Endodermal cell (in vitro differentiated cells): ENCODE results near the gene C1orf94. TPM values are rescaled to one million over a fixed set of nuclear protein-coding genes. Genes with fewer than 3 reads are reported as not detected.

Experiments used
- DNase-seq: peaks from one replicate; pipeline ENCODE4 v3.0.0-alpha.2; 2017
- H3K27ac ChIP-seq: 2 replicates; pipeline ENCODE4 v1.5.1; 2013; ENCODE audit warnings: mild to moderate bottlenecking, low read depth, low read length, moderate library complexity
- H3K27me3 ChIP-seq: 2 replicates; pipeline ENCODE4 v1.6.1; 2013; ENCODE audit warnings: mild to moderate bottlenecking, low read length, moderate library complexity; ENCODE audit not compliant: insufficient read depth, control insufficient read depth, poor library complexity, severe bottlenecking
- H3K36me3 ChIP-seq: 2 replicates; pipeline ENCODE4 v1.7.0; 2013; ENCODE audit warnings: mild to moderate bottlenecking, low read length, moderate library complexity; ENCODE audit not compliant: control insufficient read depth, insufficient read depth
- H3K4me1 ChIP-seq: one replicate; pipeline ENCODE4 v1.7.0; 2013; ENCODE audit warnings: low read length; ENCODE audit not compliant: control insufficient read depth, insufficient read depth
- H3K4me3 ChIP-seq: 2 replicates; pipeline ENCODE4 v1.5.1; 2013; ENCODE audit warnings: mild to moderate bottlenecking, low read length, moderate library complexity
- H3K9ac ChIP-seq: 2 replicates; pipeline ENCODE4 v1.6.1; 2013; ENCODE audit warnings: mild to moderate bottlenecking, low read length, moderate library complexity; ENCODE audit not compliant: poor library complexity, severe bottlenecking; ENCODE audit errors: extremely low read depth
- H3K9me3 ChIP-seq: 2 replicates; pipeline ENCODE4 v1.6.1; 2013; ENCODE audit warnings: mild to moderate bottlenecking, low read length, moderate library complexity; ENCODE audit not compliant: control insufficient read depth
- H3K27ac Mint-ChIP-seq: 2 replicates; pipeline ENCODE4 v1.8.0; 2020; ENCODE audit warnings: mixed read lengths
- H3K27me3 Mint-ChIP-seq: 2 replicates; pipeline ENCODE4 v1.8.0; 2021; ENCODE audit warnings: mild to moderate bottlenecking, mixed read lengths; ENCODE audit not compliant: insufficient read depth
- H3K36me3 Mint-ChIP-seq: 2 replicates; pipeline ENCODE4 v1.8.0; 2020; ENCODE audit warnings: low read depth, mixed read lengths
- H3K4me1 Mint-ChIP-seq: 2 replicates; pipeline ENCODE4 v1.8.0; 2020; ENCODE audit warnings: mixed read lengths
- H3K4me3 Mint-ChIP-seq: 2 replicates; pipeline ENCODE4 v1.8.0; 2020; ENCODE audit warnings: mild to moderate bottlenecking, moderate library complexity, mixed read lengths
- H3K9me3 Mint-ChIP-seq: 2 replicates; pipeline ENCODE4 v1.8.0; 2020; ENCODE audit warnings: mild to moderate bottlenecking, mixed read lengths
- CTCF ChIP-seq: fragments of 200-600 bp; sonication (generic); conservative IDR thresholded peaks from 2 replicates; pipeline ENCODE4 v1.5.0; 2021; ENCODE audit warnings: antibody characterized with exemption, mild to moderate bottlenecking
- WGBS, 2 experiments: methylation state at CpG; one replicate each; pipeline versions ENCODE4 v1.1.5 to v1.1.7; 2013; ENCODE audit warnings: missing lambda C conversion rate in 2 of 2, mixed read lengths in 1 of 2; ENCODE audit not compliant: insufficient coverage in 1 of 2, insufficient read length in 1 of 2; 5-methylcytosine and 5-hydroxymethylcytosine counted together
- total RNA-seq, 2 donors: library from RNA; stranded (reverse); fragmentation: NEBNext Ultra II Directional in 1 of 2; extraction: Animal tissue kit (Norgen Biotek cat#: 25700) in 1 of 2; gene quantifications; 2 replicates in 1 of 2; 3 replicates in 1 of 2; pipeline ENCODE4 v1.2.1, GENCODE V29; 2021

The C1orf94 gene
- total RNA-seq, 2 donors from 2014 or later: 0.15 to 0.29 TPM

- Histone ChIP-seq H3K27me3 (peaks cover 26% of the 10 kb centered on the region), H3K36me3 (no peaks in the 10 kb centered on the region), H3K9ac (no peak overlapping the region), H3K27ac (no peak overlapping the region), H3K4me1 (no peaks in the 10 kb centered on the region), H3K9me3 (no peaks in the 10 kb centered on the region), H3K4me3 (no peak overlapping the region)
- Mint-ChIP-seq H3K4me1 (no peaks in the 10 kb centered on the region), H3K36me3 (no peaks in the 10 kb centered on the region), H3K9me3 (no peaks in the 10 kb centered on the region), H3K27ac (no peak overlapping the region), H3K27me3 (peaks cover 75% of the 10 kb centered on the region), H3K4me3 (no peak overlapping the region)
- 88% methylated on average over 1 to 2 of the region's 2 CpGs for WGBS, 2 experiments
- TF ChIP-seq CTCF: no peak
- no peak for DNase-seq
These were observed 20.8 kb upstream of the C1orf94 start for GRCh38 chr1:34155860-34156259.

- H3K9me3 ChIP-seq: no peaks in the 10 kb centered on the region
- Mint-ChIP-seq H3K4me3 (no peak overlapping the region), H3K27ac (no peak overlapping the region), H3K9me3 (no peaks in the 10 kb centered on the region), H3K36me3 (no peaks in the 10 kb centered on the region), H3K27me3 (peaks cover 76% of the 10 kb centered on the region), H3K4me1 (no peaks in the 10 kb centered on the region)
- no peak overlapping the region for H3K4me3 ChIP-seq
- WGBS, 2 experiments: 81 to 88% methylated on average over 1 to 3 of the region's 3 CpGs
- DNase-seq: peak; percentile 68
- no peaks in the 10 kb centered on the region for H3K36me3 ChIP-seq
- peaks cover 28% of the 10 kb centered on the region for H3K27me3 ChIP-seq
- peak; percentile 76 for TF ChIP-seq CTCF
- no peaks in the 10 kb centered on the region for H3K4me1 ChIP-seq
- H3K9ac ChIP-seq: no peak overlapping the region
- H3K27ac ChIP-seq: no peak overlapping the region
These were observed 20.0 kb upstream of the C1orf94 start for GRCh38 chr1:34156739-34157138.

- peak; percentile 90 for TF ChIP-seq CTCF
- Mint-ChIP-seq H3K4me1 (peaks cover 10% of the 10 kb centered on the region), H3K27me3 (peaks cover 96% of the 10 kb centered on the region), H3K27ac (peak overlapping the region; percentile 78), H3K4me3 (peak overlapping the region; percentile 61), H3K9me3 (no peaks in the 10 kb centered on the region), H3K36me3 (no peaks in the 10 kb centered on the region)
- Histone ChIP-seq H3K27me3 (peaks cover 79% of the 10 kb centered on the region), H3K4me1 (no peaks in the 10 kb centered on the region), H3K9ac (peak overlapping the region; percentile 25), H3K9me3 (no peaks in the 10 kb centered on the region), H3K27ac (no peak overlapping the region), H3K4me3 (peak overlapping the region; percentile 81), H3K36me3 (no peaks in the 10 kb centered on the region)
- WGBS, 2 experiments: 2 to 4% methylated on average over 16 to 46 of the region's 46 CpGs
- peak; percentile 95 for DNase-seq
These were observed 13.6 kb upstream of the C1orf94 start for GRCh38 chr1:34162852-34163766.
